Measurements from ENCODE around the gene CCNJ.

CCNJ gene

DNA sequence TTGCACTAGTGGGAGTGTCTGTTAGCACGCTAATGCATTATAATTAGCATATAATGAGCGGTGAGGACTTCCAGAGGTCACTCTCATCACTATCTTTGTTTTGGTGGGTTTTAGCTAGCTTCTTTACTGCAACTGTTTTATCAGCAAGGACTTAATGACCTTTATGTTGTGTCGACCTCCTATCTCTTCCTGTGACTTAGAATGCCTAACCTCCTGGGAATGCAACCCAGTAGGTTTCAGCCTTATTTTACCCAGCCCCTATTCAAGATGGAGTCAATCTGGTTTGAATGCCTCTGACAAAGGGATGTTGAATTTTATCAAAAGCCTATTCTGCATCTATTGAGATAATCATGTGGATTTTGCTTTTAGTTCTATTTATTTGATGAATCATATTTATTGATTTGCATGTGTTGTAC is 64.2 kb downstream of the CCNJ start:
- no peaks in the 10 kb centered on the region for H3K9me3 Mint-ChIP-seq
- no peak overlapping the region for H3K4me3 Mint-ChIP-seq
- DNase-seq (ENCODE audit: low spot score in 2 of 2) (no peak), ATAC-seq (replicated peaks; ENCODE audit: extremely low read depth, poor library complexity, severe bottlenecking) (no peak)
- H3K27ac Mint-ChIP-seq (ENCODE audit: low read depth) = no peak overlapping the region
- no peaks in the 10 kb centered on the region for H3K4me1 Mint-ChIP-seq
- H3K27me3 Mint-ChIP-seq = peaks cover 82% of the 10 kb centered on the region
- H3K36me3 Mint-ChIP-seq (ENCODE audit: insufficient read depth) = no peaks in the 10 kb centered on the region
